NCI-H146 treated with DMSO at 0.1 percent for 48 hours (cell line): Measurements from ENCODE around the gene S100A7A.
"Not testable (repeated sequence)": the region's sequence is repeated elsewhere in the genome, so short reads cannot be mapped to it uniquely, and the experiment has no call there.

Source experiments
- DNase-seq: peaks from one replicate; lab custom pipeline; 2025; ENCODE audit not compliant: unreplicated experiment; lab: John Stamatoyannopoulos, UW

Gene S100A7A

DNA sequence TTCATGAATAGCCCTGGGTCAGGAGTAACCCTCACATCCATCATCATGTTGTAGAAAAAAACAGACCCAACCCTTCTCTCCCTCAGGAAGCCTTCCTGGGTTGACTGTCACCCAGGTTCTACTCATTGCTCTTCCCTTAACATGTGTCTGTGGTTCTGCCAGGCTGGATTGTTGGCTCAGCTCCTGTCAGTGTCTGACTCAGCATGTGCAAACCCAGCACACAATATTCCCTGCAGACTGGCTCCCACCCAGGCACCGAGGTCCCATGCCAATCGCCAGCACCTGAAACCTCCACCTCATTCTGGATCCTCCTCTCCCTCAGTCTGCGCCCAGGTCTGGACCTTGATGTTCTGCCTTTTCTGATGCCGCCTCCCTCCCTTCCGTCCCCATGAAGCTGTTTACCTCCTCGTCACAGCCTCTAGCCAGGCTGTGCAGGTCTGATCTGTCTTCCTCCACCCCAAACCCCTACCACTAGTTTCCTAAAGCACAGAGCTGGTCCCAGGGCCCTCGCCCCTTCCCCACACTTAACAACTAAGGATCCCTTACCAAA is 21.1 kb upstream of the S100A7A start:
- DNase-seq: no peak

DNA sequence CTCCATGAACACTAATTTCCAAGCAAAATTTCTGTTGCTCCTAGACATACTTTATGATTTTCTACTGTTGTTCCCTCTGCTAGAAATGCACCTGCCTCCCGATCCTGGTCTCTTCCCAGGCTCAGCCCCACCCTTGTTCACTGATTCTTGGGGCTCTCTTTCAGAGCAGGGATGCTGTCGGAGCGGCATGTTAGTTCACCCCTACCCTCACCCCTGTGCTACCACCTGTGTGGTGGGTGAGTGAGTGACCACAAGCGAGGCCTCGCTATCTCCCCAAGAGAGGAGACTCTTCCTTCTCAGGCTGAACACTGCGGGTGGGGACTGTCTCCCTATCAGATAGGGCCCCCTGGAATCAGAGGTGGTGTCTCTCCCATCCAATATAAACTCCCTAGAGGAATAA is 20.5 kb upstream of the S100A7A start:
- DNase-seq: no peak

DNA sequence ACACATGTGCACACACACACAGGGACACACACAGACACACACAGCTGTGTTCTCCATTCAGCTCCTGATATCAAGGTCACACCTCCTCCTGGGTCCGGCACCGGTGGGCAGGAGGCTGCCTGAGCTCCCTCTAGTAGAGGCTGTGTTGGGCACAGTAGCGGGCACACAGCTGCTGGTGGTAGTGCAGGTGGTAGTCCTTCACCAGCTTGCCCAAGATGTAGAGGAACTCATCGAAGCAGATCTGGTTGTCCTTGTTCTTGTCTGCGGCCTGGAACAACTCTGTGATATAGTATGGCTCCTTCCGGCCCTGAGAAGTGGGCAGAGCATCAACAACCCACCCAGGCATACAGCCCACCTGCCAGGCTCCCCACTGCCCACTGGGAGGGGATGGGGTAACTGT is 19.9 kb upstream of the S100A7A start:
- no peak for DNase-seq

DNA sequence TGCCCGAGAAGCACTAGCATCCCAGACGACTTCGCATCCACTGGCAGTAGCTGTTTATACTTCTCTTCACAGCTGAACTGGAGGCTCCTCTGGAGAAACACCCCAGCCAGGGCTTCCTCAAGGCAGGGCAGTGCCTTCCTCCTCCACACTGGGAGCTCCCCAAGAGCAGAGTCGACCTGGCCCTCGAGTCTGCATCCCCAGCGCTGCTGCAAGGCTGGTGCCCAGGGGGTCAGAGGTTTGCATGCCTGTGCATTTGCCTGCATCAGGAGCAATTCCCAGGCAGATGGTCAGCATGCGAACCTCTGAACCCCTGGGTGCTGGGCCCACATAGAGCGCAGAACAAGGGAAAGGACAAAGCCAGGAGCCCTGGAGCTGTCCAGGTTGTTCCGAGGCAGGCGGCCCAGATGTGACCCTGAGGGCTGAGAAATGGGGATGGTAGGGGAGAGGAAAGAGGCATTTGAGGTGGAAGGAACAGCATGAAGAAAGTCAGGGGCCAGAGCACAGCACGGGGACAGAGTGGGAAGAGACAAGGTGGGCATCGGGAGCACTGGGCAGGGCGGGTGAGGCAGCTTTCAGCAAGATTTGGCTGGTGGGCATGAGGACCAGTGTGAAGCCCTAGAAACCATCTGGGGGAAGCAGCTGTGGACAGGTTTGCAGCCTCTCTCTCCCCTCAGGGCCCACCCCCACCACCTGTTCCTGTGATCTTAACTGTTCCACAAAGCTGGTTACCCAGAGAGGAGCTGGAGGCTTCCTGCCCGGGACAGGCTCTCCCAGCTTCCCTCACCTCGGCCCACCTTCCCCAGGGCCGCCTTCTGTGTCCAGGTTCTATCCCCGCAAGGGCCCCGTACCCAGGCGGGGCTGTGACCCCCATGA is 19.0 kb upstream of the S100A7A start:
- DNase-seq: no peak

DNA sequence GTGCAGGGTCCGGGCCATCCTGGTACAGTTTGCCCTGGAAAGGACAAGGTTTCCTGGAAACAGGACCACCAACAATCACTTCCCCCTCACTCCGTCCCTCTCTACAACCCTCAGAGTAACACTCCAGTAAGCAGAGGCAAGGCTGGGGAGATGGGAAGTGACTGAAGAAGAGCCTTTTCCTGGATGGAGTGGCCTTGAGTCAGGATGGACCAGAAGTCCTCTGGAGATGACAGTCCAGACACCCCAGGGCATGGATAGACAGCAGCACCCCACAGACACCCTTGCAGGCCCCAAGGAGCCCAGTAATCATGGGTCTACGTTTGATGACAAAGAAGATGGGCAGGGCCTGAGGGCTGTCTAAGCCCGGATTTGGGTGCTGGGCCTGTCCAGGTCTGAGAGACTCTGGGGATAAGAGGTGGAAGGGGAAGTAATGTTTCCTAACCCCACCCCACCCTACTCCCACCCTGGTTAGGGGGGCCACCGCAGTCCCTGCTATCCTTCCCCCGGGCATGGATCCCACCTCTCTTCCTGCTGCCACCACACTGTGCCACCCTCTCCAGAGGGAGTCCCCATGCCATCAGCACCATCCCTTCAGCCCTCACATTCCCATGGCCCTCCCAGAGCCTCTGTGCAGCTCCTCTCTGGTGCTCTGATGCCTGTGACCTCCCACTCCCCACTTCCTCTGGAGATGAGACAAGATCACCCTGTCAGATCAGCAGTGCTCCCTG is 18.2 kb upstream of the S100A7A start:
- DNase-seq: no peak

DNA sequence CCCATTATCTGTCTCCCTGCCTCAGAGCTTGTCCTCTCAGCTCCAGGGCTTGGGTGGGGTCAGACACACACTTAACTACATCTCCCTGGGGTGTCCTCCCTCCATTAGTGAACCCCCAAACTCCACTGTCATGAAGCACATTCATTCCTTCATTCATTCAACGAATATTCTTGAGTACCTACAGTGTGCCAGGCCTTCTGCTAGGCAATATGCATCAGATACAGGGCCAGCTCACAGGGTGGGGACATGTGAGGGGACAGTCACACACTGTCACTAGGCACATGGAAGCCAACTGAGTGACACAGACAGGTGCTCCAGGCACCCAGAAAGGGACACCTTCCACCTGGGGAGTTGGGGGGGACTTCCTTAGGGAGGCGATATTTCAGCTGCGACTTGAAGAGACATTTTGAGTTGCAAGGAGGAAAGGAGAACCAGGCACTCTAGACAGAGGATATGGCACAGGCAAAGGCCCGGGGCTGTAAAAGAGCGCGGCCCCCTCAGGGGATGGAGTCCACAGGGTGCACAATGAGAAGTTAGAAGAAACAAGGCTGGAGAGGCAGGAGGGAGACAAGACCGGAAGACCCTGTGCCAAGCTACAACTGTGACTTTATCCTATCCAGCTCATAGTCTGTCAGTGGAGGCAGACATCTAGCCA is 16.8 kb upstream of the S100A7A start:
- DNase-seq: no peak

DNA sequence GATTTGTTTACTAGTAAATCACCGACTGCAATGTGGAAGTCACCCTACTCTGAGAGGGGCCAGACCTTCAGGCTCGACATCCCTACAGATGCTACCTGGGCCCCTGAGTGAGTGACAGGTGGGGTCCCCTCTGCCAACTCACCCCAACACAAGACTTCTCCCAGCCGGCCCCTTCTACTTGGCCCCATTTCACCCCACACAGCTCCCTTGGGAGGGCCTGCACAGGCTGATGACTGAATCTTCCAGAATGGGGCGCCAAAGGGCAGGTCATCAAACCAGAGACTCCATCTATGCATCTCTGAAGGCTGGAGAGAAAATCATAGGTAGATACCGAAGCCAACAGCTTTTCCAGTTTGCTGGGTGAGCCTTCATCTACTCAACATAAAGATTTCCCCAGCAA is 16.1 kb upstream of the S100A7A start:
- DNase-seq: peak; percentile 38

DNA sequence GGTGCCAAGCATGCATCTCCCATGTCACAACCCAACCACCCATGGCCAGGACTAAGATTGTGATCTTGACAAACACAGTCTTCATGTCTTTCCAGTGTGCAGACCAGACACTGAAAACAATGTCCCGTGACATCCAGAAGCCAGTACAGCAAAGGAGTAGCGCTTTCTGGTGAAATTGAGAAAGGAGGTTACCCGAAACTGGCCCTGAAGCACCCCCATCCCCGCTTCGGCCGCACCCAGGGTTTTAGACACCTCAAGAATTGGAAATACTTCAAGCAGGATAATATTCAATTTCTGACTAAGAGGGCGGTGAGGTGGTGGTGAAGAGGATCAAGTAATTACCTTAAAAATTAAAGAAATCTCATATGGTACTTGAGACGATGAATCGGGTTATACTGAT is 14.9 kb upstream of the S100A7A start:
- no peak for DNase-seq

DNA sequence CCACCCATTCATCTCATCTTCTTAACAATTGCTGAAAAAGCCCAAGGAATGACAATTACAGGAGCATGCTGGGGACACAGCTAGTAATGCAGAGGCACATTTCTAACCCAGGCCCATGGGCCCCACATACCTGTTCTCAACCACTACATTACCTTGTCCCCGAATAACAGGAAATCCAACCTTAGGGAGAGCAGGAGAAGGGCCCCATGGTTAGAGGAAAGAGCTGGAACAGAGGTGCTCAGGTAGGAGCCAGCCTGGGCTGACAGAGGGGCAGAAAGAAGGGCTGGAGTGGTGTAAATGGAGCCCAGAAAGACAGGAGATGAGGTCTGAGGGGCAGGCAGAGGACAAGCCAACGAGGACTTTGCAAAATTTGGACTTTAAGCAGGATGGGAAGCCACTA is 14.1 kb upstream of the S100A7A start:
- no peak for DNase-seq

DNA sequence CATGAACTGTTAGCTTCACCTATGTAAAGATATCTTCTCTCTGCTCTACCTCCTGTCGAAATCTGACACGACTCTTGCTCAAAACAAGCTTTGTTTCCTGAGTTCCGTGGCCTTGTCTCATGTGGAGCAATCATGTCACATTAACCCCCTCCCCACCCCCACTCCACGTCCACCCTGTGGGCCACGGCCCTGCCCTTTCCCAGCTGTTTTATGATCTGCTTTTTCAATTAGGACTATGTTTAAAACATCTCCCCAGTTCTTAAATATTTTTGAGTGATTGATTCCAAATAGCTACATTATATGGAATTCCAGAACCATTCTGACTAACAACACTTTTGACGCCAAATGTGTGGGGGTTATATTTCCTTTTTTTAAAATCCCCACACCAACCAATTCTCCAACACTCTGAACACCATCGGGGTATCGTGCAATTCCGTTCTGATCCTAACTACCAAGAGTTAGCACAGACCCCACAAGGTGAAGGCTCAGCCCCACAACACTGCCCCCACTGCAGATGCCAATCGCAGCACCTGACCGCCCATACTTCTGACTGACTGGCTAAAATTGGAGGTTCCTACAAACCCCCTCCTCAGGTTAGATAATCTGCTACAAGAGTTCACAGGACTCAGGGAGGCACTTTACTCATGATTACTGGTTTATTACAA is 12.8 kb upstream of the S100A7A start:
- DNase-seq: no peak

DNA sequence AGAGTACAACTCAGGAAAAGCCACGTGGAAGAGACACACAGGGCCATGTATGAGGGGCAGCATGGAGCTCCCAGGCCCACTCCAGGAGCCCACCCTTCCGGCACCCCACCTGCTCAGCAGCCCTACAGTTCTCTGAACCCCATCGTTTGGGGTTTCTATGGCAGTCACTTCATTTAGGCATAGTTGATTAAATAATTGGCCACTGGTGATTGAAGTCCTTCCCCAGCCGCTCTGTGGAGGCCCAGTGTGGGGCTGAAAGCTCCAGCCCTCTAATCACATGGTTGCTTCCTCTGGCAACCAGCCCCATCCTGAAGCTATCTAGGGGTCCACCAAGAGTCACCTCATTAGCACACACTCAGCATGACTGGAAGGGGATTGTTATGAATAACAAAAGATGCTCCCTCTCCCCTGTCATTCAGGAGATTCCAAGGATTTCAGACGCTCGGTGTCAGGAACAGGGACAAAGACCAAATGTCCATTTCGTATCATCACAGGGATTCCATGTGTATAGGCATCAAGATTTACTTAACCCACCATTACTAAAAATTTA is 12.2 kb upstream of the S100A7A start:
- DNase-seq: no peak

DNA sequence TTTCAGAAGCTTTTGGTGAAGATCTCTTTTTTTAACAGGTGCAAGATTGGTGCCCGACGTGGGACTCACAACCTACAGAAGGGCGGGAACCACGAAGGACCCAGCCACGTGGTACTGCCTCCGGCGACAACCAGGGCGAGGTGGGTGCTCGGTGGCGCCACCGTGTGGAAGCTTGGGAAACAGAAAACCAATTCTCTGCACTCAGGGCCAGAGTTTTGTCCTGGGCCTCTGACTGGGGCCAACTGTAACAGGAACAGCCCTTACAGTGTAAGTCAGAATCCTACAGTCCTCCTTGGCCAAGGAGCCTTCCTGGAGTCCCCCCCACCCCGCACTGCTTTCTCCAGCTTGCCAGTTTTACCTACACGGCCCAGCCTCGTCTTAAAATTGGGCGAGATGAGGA is 11.6 kb upstream of the S100A7A start:
- DNase-seq: no peak

DNA sequence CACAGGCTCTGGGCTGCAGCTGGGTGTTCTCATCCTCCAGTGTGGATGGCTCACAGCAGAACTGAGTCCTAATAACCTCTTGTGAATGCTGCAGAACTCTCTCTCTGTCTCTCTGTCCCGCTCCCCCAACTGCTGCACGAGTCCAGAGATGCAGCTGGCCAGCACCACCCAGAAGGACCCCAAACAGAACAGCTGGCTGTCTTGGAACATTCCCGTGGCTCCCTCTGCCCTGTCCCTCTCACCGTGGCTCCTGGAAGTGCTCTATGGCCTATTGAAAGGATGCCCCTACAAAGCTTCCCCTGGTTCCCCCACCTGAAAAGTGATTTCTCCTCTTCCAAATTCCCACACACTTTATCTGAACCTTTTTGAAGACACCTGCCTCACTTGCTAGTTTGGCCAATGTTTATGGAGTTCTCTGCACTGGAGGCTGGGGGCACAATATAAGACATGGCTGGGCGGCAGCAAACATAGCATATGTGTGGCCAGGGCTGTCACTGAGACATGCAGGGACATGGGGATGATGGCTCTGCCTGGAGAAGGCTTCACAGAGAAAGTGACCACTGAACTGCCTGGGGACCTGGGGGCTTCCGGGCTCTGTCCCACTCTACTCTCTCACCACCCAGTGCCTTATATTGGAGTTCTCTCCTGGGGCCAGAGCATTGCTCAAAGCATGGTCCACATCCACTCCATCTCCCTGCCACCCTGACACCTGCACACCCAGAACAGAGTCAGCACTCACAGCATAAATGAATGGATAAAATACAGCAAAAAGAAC is 10.3 kb upstream of the S100A7A start:
- DNase-seq: not testable (repeated sequence)

DNA sequence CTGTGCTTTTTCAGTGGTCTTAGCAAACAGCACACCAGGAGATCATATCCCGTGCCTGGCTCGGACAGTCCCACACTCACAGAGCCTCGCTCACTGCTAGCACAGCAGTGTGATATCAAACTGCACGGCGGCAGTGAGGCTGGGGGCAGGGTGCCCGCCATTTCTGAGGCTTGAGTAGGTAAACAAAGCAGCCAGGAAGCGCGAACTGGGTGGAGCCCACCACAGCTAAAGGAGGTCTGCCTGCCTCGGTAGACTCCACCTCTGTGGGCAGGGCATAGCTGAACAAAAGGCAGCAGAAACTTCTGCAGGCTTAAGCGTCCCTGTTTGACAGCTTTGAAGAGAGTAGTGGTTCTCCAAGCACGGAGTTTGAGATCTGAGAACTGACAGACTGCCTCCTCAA is 9.0 kb upstream of the S100A7A start:
- not testable (repeated sequence) for DNase-seq

DNA sequence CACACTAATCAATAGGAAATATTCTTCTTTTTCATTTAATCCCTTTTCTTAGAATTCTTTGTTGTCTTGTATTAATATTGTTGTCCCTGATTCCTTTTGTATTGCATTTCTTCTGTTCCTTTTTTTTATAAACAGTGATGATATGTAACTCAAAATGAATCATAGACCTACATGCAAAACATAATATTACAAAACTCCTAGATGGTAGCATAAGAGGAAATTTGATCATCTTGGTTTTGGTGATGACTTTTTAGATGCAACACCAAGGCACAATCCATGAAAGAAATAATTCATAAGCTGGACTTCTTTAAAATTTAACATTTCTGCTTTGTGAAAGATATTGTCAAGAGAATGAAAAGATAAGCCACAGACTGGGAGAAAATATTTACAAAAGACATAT is 2.4 kb upstream of the S100A7A start:
- not testable (repeated sequence) for DNase-seq

DNA sequence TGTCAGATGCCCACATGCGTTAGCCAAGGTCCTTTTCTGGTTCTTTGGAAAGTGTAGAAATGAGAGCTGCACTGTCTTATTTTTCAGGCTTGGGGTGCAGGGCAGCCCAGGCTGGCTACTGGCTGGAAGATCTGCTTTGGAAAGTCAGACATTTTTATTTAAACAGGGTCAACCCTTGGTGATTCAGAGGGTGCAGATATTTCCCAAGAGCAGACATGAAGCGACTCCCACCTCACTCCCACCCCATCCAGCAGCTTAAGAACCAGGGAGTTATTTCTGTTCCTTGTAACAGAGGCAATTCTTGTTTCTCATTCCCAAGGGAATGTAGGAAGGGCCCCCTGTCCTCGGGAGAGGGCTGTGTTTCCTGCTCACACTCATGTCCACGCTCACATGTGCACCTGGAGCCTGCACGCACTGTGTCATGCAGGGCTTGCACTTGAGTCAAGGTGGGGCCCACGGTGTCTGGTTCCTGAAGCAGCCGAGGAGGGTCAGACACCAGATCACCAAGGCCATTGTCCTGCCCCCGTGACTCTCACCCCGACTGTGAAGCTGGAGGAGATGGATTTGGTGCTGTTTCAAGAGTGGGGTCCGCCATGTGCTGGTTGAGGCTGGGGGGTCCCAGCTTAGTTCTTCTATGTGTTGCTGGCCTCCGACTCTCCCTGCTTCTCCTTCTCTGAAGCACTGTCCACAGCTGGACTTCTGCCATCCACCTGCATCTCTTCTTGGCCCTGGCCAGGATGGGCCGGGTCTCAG is 992 bp downstream of the S100A7A start:
- no peak for DNase-seq

DNA sequence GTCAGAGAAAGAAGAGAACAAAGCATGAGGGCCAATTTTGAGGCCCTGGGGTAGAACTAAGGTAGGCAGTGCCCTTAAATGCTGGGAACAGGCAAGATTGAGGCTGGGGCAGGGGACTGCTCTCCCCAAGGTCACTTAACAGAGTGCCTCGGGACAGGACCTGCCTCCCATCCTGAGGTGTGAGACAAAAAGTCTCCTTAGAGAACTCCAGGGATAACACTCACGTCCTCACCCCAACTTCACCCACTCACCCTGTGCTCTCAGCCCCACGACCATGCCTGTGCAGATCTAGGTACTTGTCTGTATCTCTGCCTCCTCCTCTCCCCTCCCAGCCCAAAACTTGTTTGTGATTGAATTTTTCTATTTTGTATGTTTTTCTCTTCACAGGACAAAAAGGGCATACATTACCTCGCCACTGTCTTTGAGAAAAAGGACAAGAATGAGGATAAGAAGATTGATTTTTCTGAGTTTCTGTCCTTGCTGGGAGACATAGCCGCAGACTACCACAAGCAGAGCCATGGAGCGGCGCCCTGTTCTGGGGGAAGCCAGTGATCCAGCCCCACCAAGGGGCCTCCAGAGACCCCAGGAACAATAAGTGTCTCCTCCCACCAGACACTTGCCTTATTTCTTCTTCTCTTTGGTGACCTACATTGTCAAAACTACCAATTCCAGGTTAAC is 2.6 kb downstream of the S100A7A start:
- not testable (repeated sequence) for DNase-seq

DNA sequence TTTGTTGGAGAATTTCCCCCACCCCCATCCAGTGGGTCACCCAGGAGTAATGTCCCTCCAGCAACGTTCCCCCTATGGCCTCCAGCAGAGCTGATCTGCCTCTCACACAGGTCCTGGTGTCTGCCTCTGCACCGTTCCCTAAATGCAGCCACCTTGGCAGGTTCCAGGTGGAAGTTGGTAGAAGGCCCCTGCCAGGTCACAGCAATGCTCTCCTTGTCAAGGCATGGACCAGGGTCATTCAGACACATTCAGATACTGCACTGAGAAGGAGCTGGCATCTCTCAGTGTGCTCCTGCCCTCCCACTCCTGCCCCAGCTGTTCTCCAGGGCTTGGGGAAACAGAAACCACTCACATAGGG is 3.1 kb downstream of the S100A7A start:
- not testable (repeated sequence) for DNase-seq

DNA sequence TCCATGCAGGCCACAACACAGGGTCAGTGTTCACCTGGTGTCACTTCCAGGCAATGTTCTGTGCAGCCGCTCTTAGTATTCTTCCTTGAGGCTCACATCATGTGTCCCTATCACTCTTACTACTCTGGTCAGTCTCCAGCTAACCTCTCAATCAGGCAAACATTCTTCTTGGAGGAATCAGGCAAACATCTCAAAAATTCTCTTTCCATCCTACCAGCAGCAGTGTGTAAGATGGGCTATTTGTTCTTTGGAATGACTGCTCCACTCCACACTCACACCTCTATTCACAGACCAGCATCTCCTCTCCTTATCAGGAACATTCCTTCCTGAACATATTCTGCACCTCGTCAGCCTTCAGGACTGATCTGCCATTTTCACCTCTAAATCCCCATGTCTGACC is 4.0 kb downstream of the S100A7A start:
- DNase-seq: no peak
